A549 (cell line): ENCODE data around the gene AFAP1. TPM values are rescaled to one million over a fixed set of nuclear protein-coding genes. Genes with fewer than 3 reads are reported as not detected.

Source experiments
- ATAC-seq, 2 experiments: fragments of 200-7000 bp in 1 of 2; fragments of >200 bp in 1 of 2; cut with Nextera tagmentation in 1 of 2; cut with Tn5 transposase in 1 of 2; 3 replicates each; pipeline versions ENCODE4 v1.8.0 to v1.9.1; 2018 to 2020; ENCODE audit warnings: mild to moderate bottlenecking in 1 of 2, moderate library complexity in 1 of 2
- CTCF ChIA-PET: fragments of 300-600 bp; sonication (Branson Sonifier 250); formaldehyde crosslinking; extraction: SDS; loops from one replicate; lab custom pipeline; 2021; ENCODE audit warnings: antibody characterized with exemption, inconsistent platforms; lab: Yijun Ruan, JAX
- POLR2A ChIA-PET: fragments of 350-600 bp; formaldehyde crosslinking; extraction: SDS; loops from one replicate; lab custom pipeline; 2021; ENCODE audit warnings: antibody characterized with exemption, inconsistent platforms; lab: Yijun Ruan, JAX
- DNase-seq, 2 experiments: peaks; one replicate each; pipeline versions ENCODE4 v3.0.0 to v3.0.0-alpha.2; 2011 to 2016; ENCODE audit warnings: low read depth in 1 of 2, low spot score in 1 of 2
- FAIRE-seq: peaks from 2 replicates; lab custom pipeline; 2011; peaks lifted over from hg19 to GRCh38; lab: Jason Lieb, UNC
- H3K27ac ChIP-seq, 2 experiments: fragments of >200 bp; sonication (Bioruptor Twin); formaldehyde crosslinking; 3 replicates each; pipeline ENCODE4 v1.5.1; 2016 to 2017
- H3K4me1 ChIP-seq: fragments of >200 bp; sonication (Bioruptor Twin); formaldehyde crosslinking; 3 replicates; pipeline ENCODE4 v1.6.1; 2016
- H3K4me2 ChIP-seq: fragments of >200 bp; sonication (Bioruptor Twin); formaldehyde crosslinking; 3 replicates; pipeline ENCODE4 v1.6.1; 2016
- H3K4me3 ChIP-seq: fragments of >200 bp; sonication (Bioruptor Twin); formaldehyde crosslinking; 3 replicates; pipeline ENCODE4 v1.5.1; 2016
- H3K9me3 ChIP-seq: fragments of >200 bp; sonication (Bioruptor Twin); formaldehyde crosslinking; 3 replicates; pipeline ENCODE4 v1.6.1; 2016
- BHLHE40 ChIP-seq: IDR thresholded peaks from 2 replicates; pipeline ENCODE4 v1.6.1; 2012; ENCODE audit warnings: low read depth, low read length, inconsistent platforms
- CBX2 ChIP-seq: fragments of 200-600 bp; sonication (generic); IDR thresholded peaks from 2 replicates; pipeline ENCODE4 v1.6.1; 2016; ENCODE audit warnings: low read depth, mild to moderate bottlenecking, borderline replicate concordance
- EHF ChIP-seq: fragments of 250-450 bp; sonication (Bioruptor Pico); IDR thresholded peaks from 2 replicates; pipeline ENCODE4 v1.5.0; 2020; ENCODE audit warnings: mild to moderate bottlenecking
- FOSB ChIP-seq: fragments of 250-450 bp; sonication (Bioruptor Pico); IDR thresholded peaks from 2 replicates; pipeline ENCODE4 v1.5.0; 2020; ENCODE audit warnings: mild to moderate bottlenecking, moderate library complexity
- FOSL2 ChIP-seq, 2 experiments: fragments of 450-650 bp in 1 of 2; fragments of >200 bp in 1 of 2; sonication (Bioruptor Twin) in 1 of 2; formaldehyde crosslinking; IDR thresholded peaks; 2 replicates each; pipeline versions ENCODE4 v1.5.0 to v1.6.1; 2016 to 2020; ENCODE audit warnings: mild to moderate bottlenecking in 1 of 2, moderate library complexity in 1 of 2
- GATA3 ChIP-seq: IDR thresholded peaks from 2 replicates; pipeline ENCODE4 v1.6.1; 2012; ENCODE audit warnings: borderline replicate concordance
- HOXB13 ChIP-seq: fragments of 250-450 bp; sonication (Bioruptor Pico); IDR thresholded peaks from 2 replicates; pipeline ENCODE4 v1.5.0; 2020; ENCODE audit warnings: low read depth, mild to moderate bottlenecking, moderate library complexity
- MAFK ChIP-seq: fragments of 450-650 bp; IDR thresholded peaks from 2 replicates; pipeline ENCODE4 v1.6.1; 2014; ENCODE audit not compliant: partially characterized antibody
- NPAS2 ChIP-seq: fragments of 250-450 bp; sonication (Bioruptor Pico); IDR thresholded peaks from 2 replicates; pipeline ENCODE4 v1.8.0; 2022; ENCODE audit warnings: mild to moderate bottlenecking, moderate library complexity, borderline replicate concordance
- RCOR1 ChIP-seq: fragments of 150-350 bp; IDR thresholded peaks from 2 replicates; pipeline ENCODE4 v1.6.1; 2014; ENCODE audit warnings: antibody characterized with exemption, low read length, low read depth
- SMC3 ChIP-seq: fragments of >200 bp; sonication (Bioruptor Twin); formaldehyde crosslinking; IDR thresholded peaks from 3 replicates; pipeline ENCODE4 v1.6.1; 2018; ENCODE audit warnings: inconsistent platforms
- TP53 ChIP-seq: fragments of 250-450 bp; sonication (Bioruptor Pico); IDR thresholded peaks from 2 replicates; pipeline ENCODE4 v1.5.0; 2021; ENCODE audit warnings: mild to moderate bottlenecking, moderate library complexity
- WGBS: methylation state at CpG from one replicate; pipeline ENCODE4 v1.1.6; 2017; ENCODE audit errors: missing lambda C conversion rate; 5-methylcytosine and 5-hydroxymethylcytosine counted together
- polyA plus RNA-seq, 4 experiments: library from polyadenylated mRNA; depleted of rRNA in 3 of 4; stranded (reverse); fragments of >200 nt; fragmentation: RNase III in 1 of 4; extraction: RNeasy Plus Mini Kit Qiagen cat#74134 plus additional on column Dnase treatment in 1 of 4; gene quantifications; 2 replicates in 3 of 4; 3 replicates in 1 of 4; pipeline ENCODE4 v1.2.3, GENCODE V29; 2011 to 2017
- TF ChIP-seq, protein P1 (sequence below): fragments of 450-650 bp; IDR thresholded peaks from 2 replicates; pipeline ENCODE4 v1.6.1; 2014; ENCODE audit warnings: antibody characterized with exemption
- TF ChIP-seq, protein P2 (sequence below): fragments of 250-450 bp; sonication (Bioruptor Pico); IDR thresholded peaks from 2 replicates; pipeline ENCODE4 v1.5.0; 2020; ENCODE audit warnings: low read depth, mild to moderate bottlenecking, moderate library complexity
- TF ChIP-seq, protein P3 (sequence below): fragments of 250-450 bp; sonication (Bioruptor Pico); IDR thresholded peaks from 2 replicates; pipeline ENCODE4 v1.5.0; 2021; ENCODE audit warnings: mild to moderate bottlenecking, moderate library complexity, borderline replicate concordance

AFAP1 gene
- polyA plus RNA-seq, 2 of the 4 experiments (the other 2 are of a cell fraction), result 25.4 to 29.6 TPM

DNA sequence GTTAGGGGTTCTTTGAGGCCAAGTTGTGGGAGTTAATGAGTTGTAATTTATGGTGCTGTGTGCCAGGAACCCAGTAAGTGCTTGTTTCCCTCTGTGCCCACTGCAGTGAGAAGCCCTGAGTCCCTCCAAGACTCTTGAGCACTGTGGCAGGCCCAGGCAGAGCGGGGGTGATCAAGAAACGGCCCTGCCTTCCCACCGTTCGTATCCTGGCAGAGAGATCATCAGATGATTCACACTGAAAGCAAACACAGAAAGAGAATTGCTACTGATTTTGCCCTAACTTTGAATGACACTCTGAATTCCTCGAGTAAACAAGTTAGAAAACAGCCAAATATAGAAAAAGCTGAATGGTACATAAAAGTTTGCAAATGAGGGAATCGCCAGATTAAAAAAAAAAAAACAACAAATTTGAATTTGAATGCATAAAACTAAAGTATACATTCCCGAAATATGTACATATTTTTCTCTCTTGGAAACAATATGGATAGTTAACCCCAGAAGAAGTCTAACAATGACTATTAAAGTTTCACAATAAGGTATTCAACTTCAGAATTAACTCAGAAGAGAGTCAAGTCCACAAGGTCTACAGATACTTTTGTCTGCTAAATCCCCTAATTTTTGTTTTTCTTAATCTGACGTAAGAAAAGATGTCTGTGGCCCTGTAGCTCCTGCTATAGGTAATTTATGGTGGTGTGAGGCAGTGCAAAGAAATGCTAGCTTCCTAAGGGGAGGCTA is 71.8 kb downstream of the AFAP1 start:
- TF ChIP-seq, protein P1, sequence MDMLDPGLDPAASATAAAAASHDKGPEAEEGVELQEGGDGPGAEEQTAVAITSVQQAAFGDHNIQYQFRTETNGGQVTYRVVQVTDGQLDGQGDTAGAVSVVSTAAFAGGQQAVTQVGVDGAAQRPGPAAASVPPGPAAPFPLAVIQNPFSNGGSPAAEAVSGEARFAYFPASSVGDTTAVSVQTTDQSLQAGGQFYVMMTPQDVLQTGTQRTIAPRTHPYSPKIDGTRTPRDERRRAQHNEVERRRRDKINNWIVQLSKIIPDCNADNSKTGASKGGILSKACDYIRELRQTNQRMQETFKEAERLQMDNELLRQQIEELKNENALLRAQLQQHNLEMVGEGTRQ, result no peak
- TF ChIP-seq FOSL2 (IDR thresholded peaks at IDR 0.05) (0 out of 2 replicates have a peak, but pooled peaks have one; percentile 14), FOSL2 (CRISPR knock-in tag; IDR thresholded peaks at IDR 0.05) (0 out of 2 replicates have a peak, but pooled peaks have one; percentile 51)
- TF ChIP-seq, all 56 proteins: peak for 1
- CTCF ChIA-PET, result interaction anchor here (0.6 to 0.9 kb wide), 2 partner anchors 97 to 106 kb away, joined by 3 read pairs; no protein-coding TSS in a partner anchor
- POLR2A ChIA-PET, result no interaction called here
- H3K4me3 ChIP-seq, result no peak overlapping the region
- DNase-seq (peak in 1 of 2 experiments; percentile 46), FAIRE-seq (no peak), ATAC-seq (peak in 1 of 2 experiments; percentile 63; a peak in 3 of 6 replicates)
- H3K4me1 ChIP-seq, result peaks cover 82% of the 10 kb centered on the region
- H3K27ac ChIP-seq, result peak overlapping the region; percentile 80 to 90
- H3K9me3 ChIP-seq, result no peaks in the 10 kb centered on the region
- 10% methylated on average over 8 of the region's 8 CpGs for WGBS
- peak overlapping the region; percentile 65 for H3K4me2 ChIP-seq

DNA sequence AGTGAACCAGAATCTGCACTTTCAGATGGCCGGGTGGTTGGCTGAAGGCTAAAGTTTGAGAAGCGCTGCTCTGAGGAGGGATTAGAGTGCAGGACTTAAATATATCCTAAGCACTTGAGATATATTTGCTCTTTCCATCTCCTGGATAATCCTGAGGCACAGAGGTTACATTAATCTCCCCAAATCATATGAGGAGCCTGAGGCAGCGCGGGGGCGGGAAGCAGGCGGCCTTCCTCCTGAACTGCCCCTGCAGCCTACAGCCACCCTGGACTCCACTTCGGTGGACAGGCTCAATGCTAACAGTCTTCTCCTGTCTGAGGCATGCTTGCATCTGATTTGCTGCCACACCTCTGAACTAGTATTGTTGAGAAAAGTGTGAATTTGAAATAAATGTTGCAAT is 72.5 kb downstream of the AFAP1 start:
- POLR2A ChIA-PET, result no interaction called here

DNA sequence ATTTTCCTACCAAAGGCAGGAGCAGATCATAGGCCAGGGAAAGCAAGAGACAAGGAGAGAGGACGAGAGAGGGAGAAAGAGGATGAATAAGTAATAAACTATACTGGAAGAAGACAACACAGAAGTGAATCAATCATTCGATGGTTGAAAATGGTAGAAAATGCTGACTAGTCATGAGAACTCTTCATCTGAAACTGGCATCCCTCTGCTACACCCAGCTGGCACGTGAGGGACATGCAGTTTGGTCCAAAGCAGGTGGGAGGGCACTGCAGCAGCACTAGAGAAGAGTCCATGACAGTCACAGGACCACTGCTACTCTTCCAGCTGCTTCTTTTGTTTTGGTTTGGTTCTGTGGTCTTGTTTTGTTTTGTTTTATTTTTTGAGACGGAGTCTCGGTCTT is 74.1 kb downstream of the AFAP1 start:
- POLR2A ChIA-PET, result no interaction called here
- Histone ChIP-seq H3K9me3 (no peaks in the 10 kb centered on the region), H3K4me2 (no peak overlapping the region), H3K4me3 (no peak overlapping the region), H3K4me1 (peaks cover 80% of the 10 kb centered on the region), H3K27ac (peak overlapping the region in 1 of 2 experiments; percentile 90; a peak in 3 of 6 replicates)
- no peak for FAIRE-seq
- no peak for ATAC-seq
- no peak for DNase-seq
- peak; percentile 66 for TF ChIP-seq MAFK
- TF ChIP-seq NPAS2 (CRISPR knock-in tag), result no peak
- CTCF ChIA-PET, result interaction anchor here (1.2 to 6.6 kb wide), 2 partner anchors 9 to 61 kb away, joined by 3 to 39 read pairs; no protein-coding TSS in a partner anchor
- WGBS, result 95% methylated on average over 5 of the region's 5 CpGs

More for the DNA sequence above, 72.5 kb downstream of the AFAP1 start:
- Histone ChIP-seq H3K4me2 (peak overlapping the region; percentile 65), H3K27ac (peak overlapping the region; percentile 80 to 90), H3K4me3 (no peak overlapping the region), H3K4me1 (peaks cover 82% of the 10 kb centered on the region), H3K9me3 (no peaks in the 10 kb centered on the region)
- CTCF ChIA-PET, result interaction anchor here (0.9 to 6.6 kb wide), 3 partner anchors 63 to 110 kb away, joined by 3 to 39 read pairs (median 3); no protein-coding TSS in a partner anchor
- 80% methylated on average over 7 of the region's 7 CpGs for WGBS
- TF ChIP-seq RCOR1 (no peak), BHLHE40 (no peak), TP53 (CRISPR knock-in tag) (no peak), HOXB13 (CRISPR knock-in tag) (no peak), EHF (CRISPR knock-in tag) (no peak), GATA3 (no peak), FOSB (no peak), CBX2 (no peak), SMC3 (no peak)
- TF ChIP-seq, protein P2, sequence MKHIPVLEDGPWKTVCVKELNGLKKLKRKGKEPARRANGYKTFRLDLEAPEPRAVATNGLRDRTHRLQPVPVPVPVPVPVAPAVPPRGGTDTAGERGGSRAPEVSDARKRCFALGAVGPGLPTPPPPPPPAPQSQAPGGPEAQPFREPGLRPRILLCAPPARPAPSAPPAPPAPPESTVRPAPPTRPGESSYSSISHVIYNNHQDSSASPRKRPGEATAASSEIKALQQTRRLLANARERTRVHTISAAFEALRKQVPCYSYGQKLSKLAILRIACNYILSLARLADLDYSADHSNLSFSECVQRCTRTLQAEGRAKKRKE, result no peak
- TF ChIP-seq, protein P3, sequence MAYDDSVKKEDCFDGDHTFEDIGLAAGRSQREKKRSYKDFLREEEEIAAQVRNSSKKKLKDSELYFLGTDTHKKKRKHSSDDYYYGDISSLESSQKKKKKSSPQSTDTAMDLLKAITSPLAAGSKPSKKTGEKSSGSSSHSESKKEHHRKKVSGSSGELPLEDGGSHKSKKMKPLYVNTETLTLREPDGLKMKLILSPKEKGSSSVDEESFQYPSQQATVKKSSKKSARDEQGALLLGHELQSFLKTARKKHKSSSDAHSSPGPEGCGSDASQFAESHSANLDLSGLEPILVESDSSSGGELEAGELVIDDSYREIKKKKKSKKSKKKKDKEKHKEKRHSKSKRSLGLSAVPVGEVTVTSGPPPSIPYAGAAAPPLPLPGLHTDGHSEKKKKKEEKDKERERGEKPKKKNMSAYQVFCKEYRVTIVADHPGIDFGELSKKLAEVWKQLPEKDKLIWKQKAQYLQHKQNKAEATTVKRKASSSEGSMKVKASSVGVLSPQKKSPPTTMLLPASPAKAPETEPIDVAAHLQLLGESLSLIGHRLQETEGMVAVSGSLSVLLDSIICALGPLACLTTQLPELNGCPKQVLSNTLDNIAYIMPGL (CRISPR knock-in tag), result no peak
- no peak for ATAC-seq
- no peak for DNase-seq
- no peak for FAIRE-seq
